K562 (cell line): ENCODE results near the gene TMCC2. TPM values are rescaled to one million over a fixed set of nuclear protein-coding genes. Genes with fewer than 3 reads are reported as not detected.

ENCODE experiments used
- ELK1 ChIP-seq: sonication (generic); formaldehyde crosslinking; IDR thresholded peaks from 2 replicates; pipeline ENCODE4 v1.8.1; 2022; ENCODE audit warnings: missing genetic modification reagents
- FOXK2 ChIP-seq, 2 experiments: fragments of 450-650 bp; IDR thresholded peaks in 1 of 2; conservative IDR thresholded peaks in 1 of 2; 2 replicates each; pipeline ENCODE4 v1.6.1; 2016; ENCODE audit warnings: low read depth in 2 of 2, mild to moderate bottlenecking in 1 of 2
- KAT2B ChIP-seq: IDR thresholded peaks from one replicate; pipeline ENCODE4 v1.6.1; 2012; ENCODE audit warnings: low read depth, mild to moderate bottlenecking, control low read depth, inconsistent platforms, low read length, moderate library complexity
- KDM2B ChIP-seq: fragments of 250-450 bp; sonication (Bioruptor Pico); IDR thresholded peaks from 2 replicates; pipeline ENCODE4 v1.8.0; 2021; ENCODE audit warnings: mild to moderate bottlenecking, moderate library complexity
- LCOR ChIP-seq: sonication (generic); formaldehyde crosslinking; IDR thresholded peaks from 2 replicates; pipeline ENCODE4 v1.8.0; 2022; ENCODE audit warnings: mild to moderate bottlenecking, missing genetic modification reagents
- MCM2 ChIP-seq: fragments of 450-650 bp; IDR thresholded peaks from 2 replicates; pipeline ENCODE4 v1.6.1; 2017; ENCODE audit warnings: low read depth, mild to moderate bottlenecking
- MECOM ChIP-seq: fragments of 250-450 bp; sonication (Bioruptor Pico); IDR thresholded peaks from 2 replicates; pipeline ENCODE4 v1.8.0; 2022; ENCODE audit warnings: inconsistent platforms
- PHF20 ChIP-seq: fragments of 450-650 bp; IDR thresholded peaks from 2 replicates; pipeline ENCODE4 v1.6.1; 2018; ENCODE audit not compliant: partially characterized antibody
- RBM39 ChIP-seq: fragments of 200-400 bp; formaldehyde crosslinking; optimal IDR thresholded peaks from 2 replicates; pipeline ENCODE3; 2018; ENCODE audit warnings: low read depth, low read length
- ZKSCAN8 ChIP-seq: fragments of 200-800 bp; sonication (Bioruptor generic); IDR thresholded peaks from 2 replicates; pipeline ENCODE4 v1.6.1; 2016; ENCODE audit warnings: missing genetic modification characterization, missing compliant biosample characterization
- ZNF12 ChIP-seq: sonication (generic); formaldehyde crosslinking; IDR thresholded peaks from 2 replicates; pipeline ENCODE4 v1.4.0; 2020; ENCODE audit warnings: mild to moderate bottlenecking, missing genetic modification reagents
- ZNF282 ChIP-seq: sonication (generic); formaldehyde crosslinking; IDR thresholded peaks from 2 replicates; pipeline ENCODE4 v1.8.1; 2023; ENCODE audit warnings: missing genetic modification reagents
- ZNF584 ChIP-seq: fragments of 200-800 bp; sonication (Bioruptor generic); IDR thresholded peaks from 2 replicates; pipeline ENCODE4 v1.6.1; 2016; ENCODE audit warnings: low read depth, mild to moderate bottlenecking, missing genetic modification characterization, missing compliant biosample characterization
- ZNF609 ChIP-seq: sonication (generic); formaldehyde crosslinking; IDR thresholded peaks from 2 replicates; pipeline ENCODE4 v1.8.1; 2023; ENCODE audit warnings: missing genetic modification reagents, mild to moderate bottlenecking, borderline replicate concordance
- ZNF639 ChIP-seq, 2 experiments: fragments of 200-800 bp in 1 of 2; sonication (Bioruptor generic) in 1 of 2; sonication (generic) in 1 of 2; formaldehyde crosslinking in 1 of 2; IDR thresholded peaks in 1 of 2; conservative IDR thresholded peaks in 1 of 2; 2 replicates each; pipeline versions ENCODE4 v1.5.0 to v1.6.1; 2016 to 2020; ENCODE audit warnings: missing compliant biosample characterization in 1 of 2, missing genetic modification characterization in 1 of 2, missing genetic modification reagents in 1 of 2
- ZNF79 ChIP-seq: fragments of 250-450 bp; sonication (Bioruptor Pico); IDR thresholded peaks from 2 replicates; pipeline ENCODE4 v1.4.0; 2020; ENCODE audit warnings: low read depth, mild to moderate bottlenecking, moderate library complexity
- ZSCAN32 ChIP-seq: fragments of 450-650 bp; formaldehyde crosslinking; IDR thresholded peaks from 2 replicates; pipeline ENCODE4 v1.4.0; 2020; ENCODE audit warnings: mild to moderate bottlenecking, moderate library complexity
- polyA plus RNA-seq, 8 experiments: library from polyadenylated mRNA; depleted of rRNA in 4 of 8; stranded (reverse) in 5 of 8; unstranded in 3 of 8; fragments of >200 nt; fragmentation: Nextera tagmentation in 2 of 8; fragmentation: Illumina TruSeq in 1 of 8; extraction: Ambion mirVana in 2 of 8; extraction: Trizol in 1 of 8; gene quantifications; 2 replicates each; pipeline versions ENCODE4 v1.2.1 to v1.2.3, GENCODE V29; 2011 to 2014; ENCODE audit warnings: inconsistent platforms in 1 of 8, missing spikeins in 1 of 8
- total RNA-seq, 7 experiments: library from RNA; depleted of rRNA in 6 of 7; stranded (reverse); fragments of >200 nt in 6 of 7; fragmentation: Illumina TruSeq in 2 of 7; extraction: Trizol in 2 of 7; gene quantifications; 2 replicates each; pipeline versions ENCODE4 v1.2.1 to v1.2.3, GENCODE V29; 2011 to 2021; ENCODE audit warnings: low replicate concordance in 1 of 7
- TF ChIP-seq, protein P1 (sequence below): fragments of 450-650 bp; IDR thresholded peaks from 2 replicates; pipeline ENCODE4 v1.6.1; 2016; ENCODE audit warnings: missing biosample characterization, missing genetic modification characterization

The TMCC2 gene
- total and polyA plus RNA-seq, 9 of the 15 experiments (the other 6 are each of a cell fraction or from before 2014, with no cell fraction given): 0.06 to 1.8 (median 0.98) TPM

DNA sequence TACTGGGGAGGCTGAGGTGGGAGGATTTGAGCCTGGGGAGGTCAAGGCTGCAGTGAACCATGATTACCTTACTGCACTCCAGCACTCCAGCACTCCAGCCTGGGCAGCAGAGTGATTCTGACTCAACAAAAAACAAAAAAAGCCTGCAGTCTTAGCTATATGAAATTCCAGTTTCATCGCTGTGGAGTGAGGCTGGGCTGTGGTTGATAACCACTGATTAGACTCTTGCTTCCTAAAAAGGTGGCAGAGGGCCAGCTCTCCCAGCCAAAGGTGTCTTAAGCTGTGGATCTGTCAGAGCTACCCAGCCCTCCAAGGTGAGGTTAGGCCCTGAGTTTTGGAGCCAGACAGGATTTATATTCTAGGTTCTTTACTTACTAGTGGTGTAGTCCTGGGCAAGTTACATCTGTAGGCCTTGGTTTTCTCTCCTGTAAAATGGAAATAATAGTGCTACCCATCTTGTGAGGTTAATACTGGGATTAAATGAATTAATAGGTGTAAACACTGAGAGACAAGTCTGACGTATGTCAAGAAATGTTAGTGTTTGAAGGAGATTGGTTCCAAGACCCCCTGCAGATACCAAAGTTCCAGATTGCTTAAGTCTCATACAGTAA lies 35.9 kb downstream of the TMCC2 start (continued):
- TF ChIP-seq ZNF639 (CRISPR knock-in tag; conservative IDR thresholded peaks at IDR 0.05 in 1 of 2, IDR thresholded peaks at IDR 0.05 in 1 of 2): no peak
- no peak for TF ChIP-seq ZNF282 (CRISPR knock-in tag)
- TF ChIP-seq ZNF584 (CRISPR knock-in tag): no peak
- TF ChIP-seq ZNF79 (CRISPR knock-in tag): no peak
- TF ChIP-seq ZKSCAN8 (CRISPR knock-in tag): no peak
- no peak for TF ChIP-seq PHF20
- TF ChIP-seq FOXK2 (conservative IDR thresholded peaks at IDR 0.05 in 1 of 2, IDR thresholded peaks at IDR 0.05 in 1 of 2; ENCODE audit: low read depth in 2 of 2): no peak
- TF ChIP-seq LCOR (CRISPR knock-in tag): no peak
- no peak for TF ChIP-seq ELK1
- no peak for TF ChIP-seq ZNF609 (CRISPR knock-in tag)
- no peak for TF ChIP-seq KDM2B
- no peak for TF ChIP-seq ZSCAN32 (CRISPR knock-in tag)
- no peak for TF ChIP-seq MCM2
- TF ChIP-seq ZNF12 (CRISPR knock-in tag): no peak
- TF ChIP-seq, protein P1, sequence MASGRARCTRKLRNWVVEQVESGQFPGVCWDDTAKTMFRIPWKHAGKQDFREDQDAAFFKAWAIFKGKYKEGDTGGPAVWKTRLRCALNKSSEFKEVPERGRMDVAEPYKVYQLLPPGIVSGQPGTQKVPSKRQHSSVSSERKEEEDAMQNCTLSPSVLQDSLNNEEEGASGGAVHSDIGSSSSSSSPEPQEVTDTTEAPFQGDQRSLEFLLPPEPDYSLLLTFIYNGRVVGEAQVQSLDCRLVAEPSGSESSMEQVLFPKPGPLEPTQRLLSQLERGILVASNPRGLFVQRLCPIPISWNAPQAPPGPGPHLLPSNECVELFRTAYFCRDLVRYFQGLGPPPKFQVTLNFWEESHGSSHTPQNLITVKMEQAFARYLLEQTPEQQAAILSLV: no peak
- TF ChIP-seq KAT2B: no peak
- TF ChIP-seq RBM39: no peak
- TF ChIP-seq MECOM (CRISPR knock-in tag): no peak
